NT2/D1 (cell line): ENCODE data around the gene LTBP4.

Experiments
- SUZ12 ChIP-seq: IDR thresholded peaks from 2 replicates; pipeline ENCODE4 v1.6.1; 2011; ENCODE audit not compliant: insufficient read length, insufficient read depth; ENCODE audit errors: extremely low read depth
- YY1 ChIP-seq: IDR thresholded peaks from 2 replicates; pipeline ENCODE4 v1.6.1; 2011; ENCODE audit not compliant: insufficient read length, insufficient read depth
- ZNF274 ChIP-seq: IDR thresholded peaks from 2 replicates; pipeline ENCODE4 v1.6.1; 2011; ENCODE audit warnings: mild to moderate bottlenecking, low read depth, low read length

DNA sequence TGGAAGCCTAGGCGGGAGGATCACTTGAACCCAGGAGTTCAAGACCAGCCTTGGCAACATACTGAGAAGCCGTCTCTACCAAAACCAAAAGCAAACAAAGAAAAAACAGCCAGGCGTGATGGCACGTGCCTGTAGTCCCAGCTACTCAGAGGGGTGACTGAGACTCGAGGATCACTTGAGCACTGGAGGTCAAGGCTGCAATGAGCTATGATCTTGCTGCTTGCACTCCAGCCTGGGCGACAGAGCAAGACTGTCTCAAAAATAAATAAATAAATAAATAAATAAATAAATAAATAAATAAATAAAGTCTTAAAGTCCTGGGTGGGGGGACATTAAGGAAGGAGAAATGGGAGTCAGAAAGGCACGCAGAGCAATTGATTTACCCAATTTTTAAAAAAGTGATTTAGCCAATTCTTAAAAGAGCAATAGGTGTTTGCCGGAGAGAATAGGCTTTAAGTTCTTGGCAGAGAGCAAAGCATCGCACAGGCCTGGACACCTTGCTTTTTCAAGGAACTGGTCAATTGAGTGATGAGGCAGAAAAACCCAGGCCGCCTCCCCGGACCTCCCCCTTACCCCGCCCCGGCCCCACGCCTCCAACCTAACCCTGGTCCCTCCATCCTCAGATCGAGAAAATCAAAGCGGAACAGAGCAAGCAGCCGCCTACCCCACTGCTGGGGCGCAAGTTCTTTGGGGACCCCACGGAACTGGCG lies 34.0 kb upstream of the LTBP4 start:
- TF ChIP-seq YY1 (no peak), SUZ12 (no peak), ZNF274 (no peak)
